Measurements from ENCODE around the gene WDR43. TPM values are rescaled to one million over a fixed set of nuclear protein-coding genes. Genes with fewer than 3 reads are reported as not detected.

Gene WDR43
- polyA plus RNA-seq, result 10 to 100 TPM; 10.1 to 28.3 (median 21.3) TPM

- H3K27ac ChIP-seq (ENCODE audit: low read depth, low read length), result peak within 1 kb of the TSS; percentile 73
- WGBS, 3 donors, result 0 to 1% (median 0%) methylated on average over 49 to 79 of the region's 79 CpGs
These were observed at the start of gene WDR43 for GRCh38 chr2:28894470-28895188. Gene WDR43, plus strand, starts transcription at chr2:28894667. Its CDS starts 32 bp downstream, at chr2:28894699.

- no peak overlapping the region for H3K27ac ChIP-seq (ENCODE audit: low read depth, low read length)
- 88 to 96% (median 96%) methylated on average over 1 of the region's 1 CpG for WGBS, 3 donors
These were observed 39.3 kb upstream of the WDR43 start for GRCh38 chr2:28855193-28855592.

- no peak overlapping the region for H3K27ac ChIP-seq (ENCODE audit: low read depth, low read length)
These were observed 38.5 kb upstream of the WDR43 start for GRCh38 chr2:28855977-28856376.

- 81 to 84% (median 83%) methylated on average over 12 of the region's 12 CpGs for WGBS, 3 donors
- no peak overlapping the region for H3K27ac ChIP-seq (ENCODE audit: low read depth, low read length)
These were observed 25.9 kb upstream of the WDR43 start for GRCh38 chr2:28868611-28869010.

GRCh38 chr2:28869494-28870145 is 24.8 kb upstream of the WDR43 start:
- 0 to 1% (median 0%) methylated on average over 29 of the region's 29 CpGs for WGBS, 3 donors
- no peak overlapping the region for H3K27ac ChIP-seq (ENCODE audit: low read depth, low read length)

GRCh38 chr2:28870146-28870891 is 24.1 kb upstream of the WDR43 start, which contains the start of gene TRMT61B:
Gene TRMT61B, minus strand, starts transcription at chr2:28870309. Its CDS starts 32 bp downstream, at chr2:28870277.
- no peak within 1 kb of the TSS for H3K27ac ChIP-seq (ENCODE audit: low read depth, low read length)
- WGBS, 3 donors, result 0 to 1% (median 0%) methylated on average over 57 of the region's 57 CpGs

- no peak overlapping the region for H3K27ac ChIP-seq (ENCODE audit: low read depth, low read length)
- WGBS, 3 donors, result 82 to 85% (median 83%) methylated on average over 3 of the region's 3 CpGs
These were observed 22.8 kb upstream of the WDR43 start for GRCh38 chr2:28871620-28872019.

- WGBS, 3 donors, result 81 to 100% (median 96%) methylated on average over 1 of the region's 1 CpG
- no peak overlapping the region for H3K27ac ChIP-seq (ENCODE audit: low read depth, low read length)
These were observed 14.3 kb upstream of the WDR43 start for GRCh38 chr2:28880193-28880592.

- 91 to 95% (median 94%) methylated on average over 21 of the region's 21 CpGs for WGBS, 3 donors
- no peak overlapping the region for H3K27ac ChIP-seq (ENCODE audit: low read depth, low read length)
These were observed 979 bp upstream of the WDR43 start for GRCh38 chr2:28893488-28893887.

GRCh38 chr2:28895189-28895893 is 874 bp downstream of the WDR43 start:
- H3K27ac ChIP-seq (ENCODE audit: low read depth, low read length), result peak overlapping the region; percentile 73
- WGBS, 3 donors, result 0 to 1% (median 1%) methylated on average over 19 of the region's 19 CpGs

- WGBS, 3 donors, result 72 to 78% (median 75%) methylated on average over 2 of the region's 2 CpGs
- H3K27ac ChIP-seq (ENCODE audit: low read depth, low read length), result no peak overlapping the region
These were observed 2.4 kb downstream of the WDR43 start for GRCh38 chr2:28896906-28897305.

- no peak overlapping the region for H3K27ac ChIP-seq (ENCODE audit: low read depth, low read length)
- 44 to 52% (median 46%) methylated on average over 1 of the region's 1 CpG for WGBS, 3 donors
These were observed 3.6 kb downstream of the WDR43 start for GRCh38 chr2:28898048-28898447.

GRCh38 chr2:28901202-28901601 is 6.7 kb downstream of the WDR43 start:
- WGBS, 3 donors, result 62 to 72% (median 70%) methylated on average over 2 of the region's 2 CpGs
- no peak overlapping the region for H3K27ac ChIP-seq (ENCODE audit: low read depth, low read length)

- no peak overlapping the region for H3K27ac ChIP-seq (ENCODE audit: low read depth, low read length)
- WGBS, 3 donors, result 62 to 81% (median 63%) methylated on average over 1 of the region's 1 CpG
These were observed 7.4 kb downstream of the WDR43 start for GRCh38 chr2:28901841-28902240.

- H3K27ac ChIP-seq (ENCODE audit: low read depth, low read length), result no peak overlapping the region
- 89 to 95% (median 95%) methylated on average over 3 of the region's 3 CpGs for WGBS, 3 donors
These were observed 8.1 kb downstream of the WDR43 start for GRCh38 chr2:28902584-28902983.

- H3K27ac ChIP-seq (ENCODE audit: low read depth, low read length), result no peak overlapping the region
- WGBS, 3 donors, result 60 to 85% (median 85%) methylated on average over 2 of the region's 2 CpGs
These were observed 9.8 kb downstream of the WDR43 start for GRCh38 chr2:28904295-28904694.

GRCh38 chr2:28904802-28905457 is 10.5 kb downstream of the WDR43 start:
- no peak overlapping the region for H3K27ac ChIP-seq (ENCODE audit: low read depth, low read length)
- WGBS, 3 donors, result 92 to 97% (median 92%) methylated on average over 2 of the region's 2 CpGs

- H3K27ac ChIP-seq (ENCODE audit: low read depth, low read length), result no peak overlapping the region
- 92 to 98% (median 94%) methylated on average over 3 of the region's 3 CpGs for WGBS, 3 donors
These were observed 11.1 kb downstream of the WDR43 start for GRCh38 chr2:28905533-28905932.

Measured in adipose tissue (tissue), 3 donors.